Endothelial cell of umbilical vein (primary cell): ENCODE data around the gene RFLNA. TPM values are rescaled to one million over a fixed set of nuclear protein-coding genes. Genes with fewer than 3 reads are reported as not detected.

Experiments
- BruUV-seq: library from RNA; stranded (reverse); fragments of 400-500 nt; replicated peaks from 2 replicates; lab custom pipeline; 2021; lab: Mats Ljungman, UMichigan
- CTCF ChIA-PET: fragments of 300-600, 350-600 bp; sonication (Branson Sonifier 250); formaldehyde crosslinking; loops from one replicate; lab custom pipeline; 2021; ENCODE audit warnings: antibody characterized with exemption, inconsistent platforms; lab: Charles Lee
- POLR2A ChIA-PET: fragments of 300-600, 350-600 bp; sonication (Branson Sonifier 250); formaldehyde crosslinking; loops from one replicate; lab custom pipeline; 2021; ENCODE audit warnings: antibody characterized with exemption, inconsistent platforms; lab: Charles Lee
- DNase-seq: peaks from one replicate; pipeline ENCODE4 v3.0.0-alpha.2; 2011; ENCODE audit warnings: low read depth, low spot score
- FAIRE-seq: peaks from 2 replicates; lab custom pipeline; 2011; peaks lifted over from hg19 to GRCh38; lab: Jason Lieb, UNC
- H2AFZ ChIP-seq: 2 replicates; pipeline ENCODE4 v1.6.0; 2012; ENCODE audit warnings: low read depth, low read length, control low read depth, inconsistent platforms
- H3K27ac ChIP-seq: 2 replicates; pipeline ENCODE4 v1.5.1; 2011; ENCODE audit warnings: low read depth, mild to moderate bottlenecking, control low read depth, low read length, moderate library complexity; ENCODE audit not compliant: insufficient read depth
- H3K27me3 ChIP-seq, 2 experiments: 2 replicates each; pipeline versions ENCODE4 v1.6.0 to v1.6.1; 2011; ENCODE audit warnings: low read length in 2 of 2, mixed read lengths in 1 of 2; ENCODE audit not compliant: control insufficient read depth in 2 of 2, insufficient read depth in 2 of 2
- H3K36me3 ChIP-seq, 2 experiments: 2 replicates in 1 of 2; 3 replicates in 1 of 2; pipeline ENCODE4 v1.5.1; 2011; ENCODE audit warnings: low read length in 2 of 2, mild to moderate bottlenecking in 1 of 2, moderate library complexity in 1 of 2; ENCODE audit not compliant: control insufficient read depth in 2 of 2, insufficient read depth in 2 of 2; ENCODE audit errors: extremely low read depth in 1 of 2
- H3K4me1 ChIP-seq: 3 replicates; pipeline ENCODE4 v1.5.1; 2011; ENCODE audit warnings: mild to moderate bottlenecking, low read length; ENCODE audit not compliant: control insufficient read depth, insufficient read depth; ENCODE audit errors: extremely low read depth
- H3K4me2 ChIP-seq: 2 replicates; pipeline ENCODE4 v1.6.1; 2011; ENCODE audit warnings: low read length, control low read depth, mixed read lengths; ENCODE audit not compliant: insufficient read depth
- H3K4me3 ChIP-seq, 3 experiments: fragments of 200-600 bp in 1 of 3; sonication (generic), shearing (Covaris generic) in 1 of 3; replicated peaks in 1 of 3; 2 replicates each; pipeline ENCODE4 v1.5.1; 2011 to 2016; ENCODE audit warnings: control low read depth in 3 of 3, low read length in 3 of 3, mild to moderate bottlenecking in 2 of 3, inconsistent platforms in 1 of 3, low read depth in 1 of 3, moderate library complexity in 1 of 3; ENCODE audit not compliant: insufficient read depth in 1 of 3
- H3K79me2 ChIP-seq: 2 replicates; pipeline ENCODE4 v1.6.0; 2012; ENCODE audit warnings: low read length, inconsistent platforms; ENCODE audit not compliant: control insufficient read depth, insufficient read depth
- H3K9ac ChIP-seq: replicated peaks from 2 replicates; pipeline ENCODE3; 2011; ENCODE audit warnings: low read length, control low read depth; ENCODE audit not compliant: insufficient read depth; ENCODE audit errors: extremely low read depth
- H3K9me1 ChIP-seq: replicated peaks from 3 replicates; pipeline ENCODE4 v1.6.0; 2011; ENCODE audit warnings: mild to moderate bottlenecking, low read length; ENCODE audit not compliant: control insufficient read depth, insufficient read depth; ENCODE audit errors: extremely low read depth
- H3K9me3 ChIP-seq: replicated peaks from 2 replicates; pipeline ENCODE4 v1.5.1; 2012; ENCODE audit warnings: low read length, inconsistent platforms; ENCODE audit not compliant: control insufficient read depth, insufficient read depth
- H4K20me1 ChIP-seq: replicated peaks from 2 replicates; pipeline ENCODE3; 2011; ENCODE audit warnings: mild to moderate bottlenecking, low read length; ENCODE audit not compliant: control insufficient read depth, insufficient read depth; ENCODE audit errors: extremely low read depth
- EZH2 ChIP-seq: IDR thresholded peaks from 2 replicates; pipeline ENCODE4 v1.6.1; 2012; ENCODE audit warnings: borderline replicate concordance, low read depth, mild to moderate bottlenecking, moderate library complexity, low read length, inconsistent platforms; ENCODE audit not compliant: severe bottlenecking
- GATA2 ChIP-seq: IDR thresholded peaks from 2 replicates; pipeline ENCODE4 v1.7.0; 2011; ENCODE audit warnings: low read depth, mild to moderate bottlenecking, moderate library complexity, mixed read lengths, low read length; ENCODE audit not compliant: insufficient read length, insufficient read depth
- JUN ChIP-seq: IDR thresholded peaks from 2 replicates; pipeline ENCODE4 v1.6.1; 2011; ENCODE audit warnings: borderline replicate concordance, low read depth; ENCODE audit not compliant: insufficient read length, insufficient read depth
- POLR2AphosphoS5 ChIP-seq: IDR thresholded peaks from 2 replicates; pipeline ENCODE4 v1.6.1; 2012; ENCODE audit warnings: low read depth, mild to moderate bottlenecking, control low read depth, low read length, moderate library complexity; ENCODE audit not compliant: insufficient read depth
- dilution Hi-C: fragments of 300-500 bp; cut with MboI; formaldehyde crosslinking; loops from one replicate; pipeline ENCODE4 v1.15.0; 2019; ENCODE audit warnings: low sequenced_read_pairs; ENCODE audit not compliant: extremely low pct_ligation_motif_present
- intact Hi-C: fragments of 100-400 bp; cut with micrococcal nuclease; formaldehyde crosslinking; loops from one replicate; pipeline ENCODE4 v1.10.0; 2022
- polyA plus RNA-seq, 4 experiments: library from polyadenylated mRNA; depleted of rRNA in 3 of 4; stranded (reverse) in 3 of 4; unstranded in 1 of 4; fragments of >200 nt; gene quantifications; 2 replicates each; pipeline versions ENCODE4 v1.2.1 to v1.2.3, GENCODE V29; 2011 to 2012; ENCODE audit warnings: missing spikeins in 1 of 4
- total RNA-seq: library from RNA; stranded (reverse); gene quantifications from 2 replicates; pipeline ENCODE4 v1.2.3, GENCODE V29; 2021
- TF ChIP-seq, protein P1 (sequence below): IDR thresholded peaks from 2 replicates; pipeline ENCODE4 v1.6.1; 2011; ENCODE audit not compliant: insufficient read depth, insufficient read length
- TF ChIP-seq, protein P2 (sequence below), 2 donors: IDR thresholded peaks; 1 replicate in 1 of 2; 2 replicates in 1 of 2; pipeline ENCODE4 v1.5.1; 2011; ENCODE audit warnings: low read length in 2 of 2, mild to moderate bottlenecking in 2 of 2, moderate library complexity in 2 of 2, control low read depth in 1 of 2, inconsistent platforms in 1 of 2, low read depth in 1 of 2; ENCODE audit not compliant: insufficient read depth in 1 of 2; ENCODE audit errors: extremely low read depth in 1 of 2

Gene RFLNA
- total and polyA plus RNA-seq, 2 donors (not counting 3 experiments of a cell fraction or from before 2014, with no cell fraction given) = 19.7 to 24.5 TPM

DNA sequence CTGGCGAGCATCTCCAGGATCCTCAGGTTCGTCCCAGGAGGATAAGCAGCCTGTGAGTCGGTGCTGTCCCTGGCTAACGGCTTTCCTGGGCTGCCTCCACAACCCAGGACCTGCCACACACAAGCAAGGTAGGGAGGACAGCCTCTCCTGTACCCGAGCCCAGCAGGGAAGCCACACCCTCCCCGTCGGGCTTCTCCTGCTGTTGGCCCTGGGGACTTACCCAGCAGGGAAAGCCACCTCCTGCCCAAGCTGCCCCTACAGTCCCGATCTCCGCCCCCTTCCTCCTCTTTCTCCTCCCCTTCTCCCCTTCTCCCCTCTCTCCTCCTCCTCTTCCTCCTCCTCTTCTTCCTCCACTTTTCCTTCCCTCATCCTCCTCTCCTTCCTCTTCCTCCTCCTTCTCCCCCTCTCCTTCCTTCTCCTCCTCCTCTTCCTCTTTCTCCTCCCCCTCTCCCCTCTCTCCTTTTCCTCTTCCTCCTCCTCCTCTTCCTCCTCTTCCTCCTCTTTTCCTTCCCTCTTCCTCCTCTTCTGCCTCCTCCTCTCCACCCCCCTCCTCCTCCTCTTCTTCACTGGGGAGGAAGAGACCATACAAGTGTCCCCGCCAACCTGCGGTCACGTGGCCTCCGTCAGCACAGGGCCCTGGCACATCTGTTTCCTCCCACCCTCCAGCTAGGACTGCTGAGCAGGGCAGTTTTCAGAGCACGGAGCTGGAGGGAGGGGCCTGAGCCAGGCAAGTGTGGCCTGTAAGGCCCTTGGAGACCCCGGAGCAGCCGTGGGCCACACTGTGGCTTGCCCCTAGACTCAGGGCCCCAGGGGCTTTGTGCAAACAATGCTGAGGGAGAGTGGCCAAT is 17.3 kb upstream of the RFLNA start:
- Histone ChIP-seq H3K79me2 (no peaks in the 10 kb centered on the region), H3K9me3 (no peaks in the 10 kb centered on the region), H3K9me1 (no peaks in the 10 kb centered on the region), H3K4me3 (no peak overlapping the region), H3K9ac (no peak overlapping the region), H4K20me1 (no peaks in the 10 kb centered on the region), H3K27me3 (peaks cover 0 to 2% of the 10 kb centered on the region in 2 experiments), H3K27ac (no peak overlapping the region), H3K36me3 (no peaks in the 10 kb centered on the region), H3K4me1 (no peaks in the 10 kb centered on the region), H2AFZ (no peak overlapping the region), H3K4me2 (no peak overlapping the region)
- no peak for DNase-seq
- no TSS peak for BruUV-seq
- TF ChIP-seq, protein P1, sequence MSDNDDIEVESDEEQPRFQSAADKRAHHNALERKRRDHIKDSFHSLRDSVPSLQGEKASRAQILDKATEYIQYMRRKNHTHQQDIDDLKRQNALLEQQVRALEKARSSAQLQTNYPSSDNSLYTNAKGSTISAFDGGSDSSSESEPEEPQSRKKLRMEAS = no peak
- POLR2A ChIA-PET = no interaction called here
- intact Hi-C loops = no loop called here
- no peak for FAIRE-seq
- CTCF ChIA-PET = interaction anchor here (1.2 to 1.6 kb wide), 2 partner anchors 224 to 245 kb away, joined by 3 to 5 read pairs; no protein-coding TSS in a partner anchor
- dilution Hi-C loops = no loop called here

DNA sequence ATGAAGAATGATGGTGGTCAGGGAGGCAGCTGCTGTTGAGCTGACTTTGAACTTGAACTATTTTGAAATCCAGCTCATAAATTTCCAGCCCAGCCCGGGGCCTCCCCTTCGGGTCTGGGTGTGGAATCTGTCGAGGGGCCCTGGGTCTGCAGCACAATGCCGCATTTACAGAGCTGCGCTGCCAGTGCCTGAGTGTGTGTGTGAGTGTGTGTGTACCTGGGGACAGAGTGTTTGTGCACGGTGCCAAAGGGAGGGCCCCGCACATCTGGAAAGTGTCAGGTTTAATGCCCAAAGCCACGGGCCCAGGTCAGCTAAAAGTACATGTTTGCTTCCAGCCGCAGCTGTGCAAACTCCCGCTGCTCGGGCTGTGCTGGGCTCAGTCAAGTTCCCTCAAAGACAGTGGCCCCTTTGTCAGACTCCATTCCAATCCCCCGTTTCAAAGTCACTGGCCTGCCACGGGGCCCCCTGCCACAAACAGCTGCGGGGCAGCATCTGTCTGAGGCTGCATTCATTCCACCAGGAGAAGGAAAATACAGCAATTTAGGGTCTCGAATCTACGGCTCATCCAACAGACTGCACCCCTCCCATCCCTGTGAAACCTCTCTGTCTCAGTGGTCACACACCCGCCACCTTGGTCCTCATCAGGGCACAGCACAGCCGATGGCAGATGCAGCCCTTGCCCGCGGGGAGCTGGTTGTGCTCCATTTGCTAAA is 16.3 kb upstream of the RFLNA start:
- no peaks in the 10 kb centered on the region for H3K9me1 ChIP-seq
- no peak overlapping the region for H3K4me2 ChIP-seq
- TF ChIP-seq POLR2AphosphoS5 = no peak
- TF ChIP-seq GATA2 = no peak
- no peak for TF ChIP-seq JUN
- TF ChIP-seq, protein P2, sequence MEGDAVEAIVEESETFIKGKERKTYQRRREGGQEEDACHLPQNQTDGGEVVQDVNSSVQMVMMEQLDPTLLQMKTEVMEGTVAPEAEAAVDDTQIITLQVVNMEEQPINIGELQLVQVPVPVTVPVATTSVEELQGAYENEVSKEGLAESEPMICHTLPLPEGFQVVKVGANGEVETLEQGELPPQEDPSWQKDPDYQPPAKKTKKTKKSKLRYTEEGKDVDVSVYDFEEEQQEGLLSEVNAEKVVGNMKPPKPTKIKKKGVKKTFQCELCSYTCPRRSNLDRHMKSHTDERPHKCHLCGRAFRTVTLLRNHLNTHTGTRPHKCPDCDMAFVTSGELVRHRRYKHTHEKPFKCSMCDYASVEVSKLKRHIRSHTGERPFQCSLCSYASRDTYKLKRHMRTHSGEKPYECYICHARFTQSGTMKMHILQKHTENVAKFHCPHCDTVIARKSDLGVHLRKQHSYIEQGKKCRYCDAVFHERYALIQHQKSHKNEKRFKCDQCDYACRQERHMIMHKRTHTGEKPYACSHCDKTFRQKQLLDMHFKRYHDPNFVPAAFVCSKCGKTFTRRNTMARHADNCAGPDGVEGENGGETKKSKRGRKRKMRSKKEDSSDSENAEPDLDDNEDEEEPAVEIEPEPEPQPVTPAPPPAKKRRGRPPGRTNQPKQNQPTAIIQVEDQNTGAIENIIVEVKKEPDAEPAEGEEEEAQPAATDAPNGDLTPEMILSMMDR (IDR thresholded peaks at IDR 0.05; ENCODE audit: extremely low read depth in 1 of 2, insufficient read depth in 1 of 2, low read depth in 1 of 2, low read length in 2 of 2) = no peak
- no peak for TF ChIP-seq EZH2
- no TSS peak for BruUV-seq
- no peak overlapping the region for H3K27ac ChIP-seq
- H3K9ac ChIP-seq = no peak overlapping the region
- peaks cover 0 to 2% of the 10 kb centered on the region in 2 experiments for H3K27me3 ChIP-seq
- no peak overlapping the region for H2AFZ ChIP-seq
- ChIA-PET POLR2A (no interaction called here), CTCF (interaction anchor here (1.2 to 1.5 kb wide), 3 partner anchors 20 to 246 kb away, joined by 3 read pairs; no protein-coding TSS in a partner anchor)
- DNase-seq = no peak
- no peaks in the 10 kb centered on the region for H4K20me1 ChIP-seq
- no peaks in the 10 kb centered on the region for H3K36me3 ChIP-seq
- no peaks in the 10 kb centered on the region for H3K79me2 ChIP-seq
- H3K4me3 ChIP-seq = no peak overlapping the region
- intact Hi-C loops (no loop called here), dilution Hi-C loops (no loop called here)
- peaks cover 8% of the 10 kb centered on the region for H3K4me1 ChIP-seq
- FAIRE-seq = no peak
- no peaks in the 10 kb centered on the region for H3K9me3 ChIP-seq
